ENCODE measurements around the gene NABP1. TPM values are rescaled to one million over a fixed set of nuclear protein-coding genes. Genes with fewer than 3 reads are reported as not detected.
"Not testable (repeated sequence)": the region's sequence is repeated elsewhere in the genome, so short reads cannot be mapped to it uniquely, and the experiment has no call there.

NABP1 gene
- total and polyA plus RNA-seq, 2 donors = 26.9 to 68.4 TPM

DNA sequence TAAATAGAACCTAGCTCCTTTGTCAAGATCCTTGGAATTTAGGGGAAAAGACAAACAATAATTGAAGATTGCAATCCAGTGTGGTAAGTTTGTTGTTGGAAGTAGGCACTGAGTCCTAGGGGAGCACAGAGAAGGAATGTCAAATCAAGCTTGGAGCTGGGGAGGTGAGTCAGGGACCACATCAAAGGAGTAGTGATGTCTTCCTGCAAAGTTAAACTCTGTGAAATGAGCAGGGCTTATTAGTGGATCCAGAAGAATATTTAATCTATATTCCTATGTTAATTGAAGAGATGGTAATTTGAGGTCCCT is 41.7 kb upstream of the NABP1 start:
- Histone ChIP-seq H3K36me3 (ENCODE audit: control insufficient read depth in 2 of 2, insufficient read depth in 2 of 2, low read length in 1 of 2) (no peaks in the 10 kb centered on the region), H3K4me1 (ENCODE audit: control insufficient read depth in 2 of 2, insufficient read depth in 2 of 2, low read length in 2 of 2) (peaks cover 0 to 20% of the 10 kb centered on the region in 2 donors), H3K9me3 (ENCODE audit: control insufficient read depth in 2 of 2, insufficient read depth in 1 of 2, low read length in 1 of 2) (no peaks in the 10 kb centered on the region), H3K27ac (ENCODE audit: low read depth in 1 of 2, low read length in 1 of 2) (no peak overlapping the region), H3K4me3 (ENCODE audit: low read length in 2 of 2) (no peak overlapping the region), H3K27me3 (ENCODE audit: control insufficient read depth in 2 of 2, insufficient read depth in 1 of 2, low read length in 1 of 2) (no peaks in the 10 kb centered on the region)
- no peak for DNase-seq (ENCODE audit: low read depth in 6 of 9, low spot score in 9 of 9)

DNA sequence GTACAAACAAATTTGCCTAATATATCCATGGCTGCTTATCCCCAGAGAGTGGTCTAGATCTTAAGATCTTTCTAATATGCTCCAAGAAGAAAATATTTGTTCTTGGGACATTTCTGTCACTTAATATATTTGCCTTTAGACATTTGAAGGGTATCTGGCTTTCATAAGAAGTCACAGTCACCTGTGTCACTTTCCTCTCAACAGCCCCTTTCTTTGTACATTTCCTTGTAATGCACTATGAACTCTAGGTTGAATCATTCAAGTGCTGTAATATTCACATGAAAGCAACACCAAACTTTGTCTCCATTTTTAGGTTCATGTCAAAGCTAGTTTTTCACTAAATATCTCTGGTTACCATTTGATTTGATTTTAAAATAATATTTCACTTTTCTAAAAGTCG is 41.4 kb upstream of the NABP1 start:
- 96% methylated on average over 1 of the region's 1 CpG for WGBS
- no peak for DNase-seq (ENCODE audit: low read depth in 6 of 9, low spot score in 9 of 9)
- Histone ChIP-seq H3K9me3 (ENCODE audit: control insufficient read depth in 2 of 2, insufficient read depth in 1 of 2, low read length in 1 of 2) (no peaks in the 10 kb centered on the region), H3K36me3 (ENCODE audit: control insufficient read depth in 2 of 2, insufficient read depth in 2 of 2, low read length in 1 of 2) (no peaks in the 10 kb centered on the region), H3K27me3 (ENCODE audit: control insufficient read depth in 2 of 2, insufficient read depth in 1 of 2, low read length in 1 of 2) (no peaks in the 10 kb centered on the region), H3K27ac (ENCODE audit: low read depth in 1 of 2, low read length in 1 of 2) (no peak overlapping the region), H3K4me1 (ENCODE audit: control insufficient read depth in 2 of 2, insufficient read depth in 2 of 2, low read length in 2 of 2) (peaks cover 0 to 20% of the 10 kb centered on the region in 2 donors), H3K4me3 (ENCODE audit: low read length in 2 of 2) (no peak overlapping the region)

DNA sequence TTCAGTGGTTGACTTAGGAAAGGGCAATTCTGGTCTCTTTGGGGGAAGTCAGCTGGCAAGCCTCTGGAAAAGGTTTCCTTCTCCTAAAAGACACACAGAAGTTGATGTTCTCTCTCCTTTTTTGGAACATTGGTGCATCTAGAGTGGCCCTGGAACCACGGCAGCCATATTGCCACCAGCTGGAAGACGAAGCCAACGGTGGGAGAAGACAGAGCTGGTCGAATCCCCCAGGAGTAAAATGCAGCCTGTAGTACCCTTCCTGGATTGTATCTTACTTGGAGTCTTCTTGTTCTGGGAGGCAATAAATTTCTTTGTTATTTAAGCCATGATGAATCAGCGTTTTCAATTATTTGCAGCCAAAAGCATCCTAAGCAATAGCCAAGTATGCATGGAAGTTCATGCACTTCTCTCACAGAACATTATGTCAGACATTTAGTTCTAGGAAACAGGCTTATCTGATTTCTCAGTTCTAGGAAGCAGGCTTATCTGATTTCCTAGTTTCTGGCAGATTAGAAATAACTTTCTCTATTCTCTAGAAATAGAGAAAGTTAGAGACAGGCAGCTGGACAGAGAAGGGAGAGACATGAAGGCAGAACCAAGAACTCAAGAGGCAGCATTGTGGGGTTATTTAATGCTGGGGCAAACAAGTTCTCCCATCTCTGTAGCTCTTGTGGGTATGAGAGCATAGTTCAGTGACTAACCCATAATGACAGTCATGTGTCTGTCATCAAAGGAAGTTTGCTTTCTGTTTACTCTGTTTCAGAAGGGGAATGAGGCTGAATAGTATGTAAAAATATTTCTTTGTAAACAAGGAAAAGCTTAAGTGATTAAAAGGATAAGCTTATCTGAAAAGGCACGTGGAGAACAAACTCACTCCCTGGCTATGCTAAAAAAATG is 40.5 kb upstream of the NABP1 start:
- peak in 8 of 9 donors; percentile 25 to 74 (median 47) for DNase-seq (ENCODE audit: low read depth in 6 of 9, low spot score in 9 of 9)
- H3K36me3 ChIP-seq (ENCODE audit: control insufficient read depth in 2 of 2, insufficient read depth in 2 of 2, low read length in 1 of 2) = no peaks in the 10 kb centered on the region
- H3K4me1 ChIP-seq (ENCODE audit: control insufficient read depth in 2 of 2, insufficient read depth in 2 of 2, low read length in 2 of 2) = peaks cover 0 to 20% of the 10 kb centered on the region in 2 donors
- 80% methylated on average over 6 of the region's 6 CpGs for WGBS
- H3K9me3 ChIP-seq (ENCODE audit: control insufficient read depth in 2 of 2, insufficient read depth in 1 of 2, low read length in 1 of 2) = no peaks in the 10 kb centered on the region
- H3K4me3 ChIP-seq (ENCODE audit: low read length in 2 of 2) = no peak overlapping the region
- H3K27me3 ChIP-seq (ENCODE audit: control insufficient read depth in 2 of 2, insufficient read depth in 1 of 2, low read length in 1 of 2) = no peaks in the 10 kb centered on the region
- peak overlapping the region in 1 of 2 donors; percentile 75 for H3K27ac ChIP-seq (ENCODE audit: low read depth in 1 of 2, low read length in 1 of 2)

DNA sequence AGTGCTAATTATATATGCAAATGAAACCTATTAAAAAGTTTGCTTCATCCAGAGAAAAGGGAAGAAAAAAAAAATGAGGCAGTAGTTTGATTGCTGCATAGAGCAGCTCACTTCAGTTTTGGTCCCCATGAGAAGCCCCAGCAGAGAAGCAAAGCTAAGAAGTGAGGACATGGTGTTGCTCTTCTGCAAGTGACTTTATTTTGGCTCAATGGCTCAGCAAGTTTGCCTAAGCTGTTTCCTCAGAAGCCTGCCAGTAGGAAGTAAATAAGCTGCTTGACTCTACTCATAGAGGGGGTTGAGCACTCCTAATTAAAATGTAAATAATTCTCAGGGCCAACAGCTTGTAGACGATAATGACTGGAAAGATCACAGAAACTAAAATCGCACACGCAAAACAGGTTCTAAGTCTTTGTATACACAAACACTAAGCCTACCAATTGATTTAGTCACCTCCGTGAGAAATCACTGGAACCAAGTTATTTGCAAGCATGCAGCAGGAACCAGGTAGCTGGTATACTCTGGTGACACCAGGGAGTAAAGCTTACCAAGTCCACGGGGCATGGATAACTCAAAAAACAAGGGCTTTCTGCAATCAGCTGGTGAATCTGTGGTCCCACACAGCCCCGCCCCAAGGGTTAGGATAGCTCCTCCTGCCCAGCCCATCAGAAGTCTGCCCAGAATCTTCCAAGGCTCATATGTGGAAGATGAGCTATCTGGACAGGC is 39.7 kb upstream of the NABP1 start:
- WGBS = 92% methylated on average over 6 of the region's 6 CpGs
- H3K4me1 ChIP-seq (ENCODE audit: control insufficient read depth in 2 of 2, insufficient read depth in 2 of 2, low read length in 2 of 2) = peaks cover 0 to 20% of the 10 kb centered on the region in 2 donors
- peak overlapping the region in 1 of 2 donors; percentile 75 for H3K27ac ChIP-seq (ENCODE audit: low read depth in 1 of 2, low read length in 1 of 2)
- H3K4me3 ChIP-seq (ENCODE audit: low read length in 2 of 2) = no peak overlapping the region
- peak in 1 of 9 donors; percentile 54 for DNase-seq (ENCODE audit: low read depth in 6 of 9, low spot score in 9 of 9)
- H3K27me3 ChIP-seq (ENCODE audit: control insufficient read depth in 2 of 2, insufficient read depth in 1 of 2, low read length in 1 of 2) = no peaks in the 10 kb centered on the region
- no peaks in the 10 kb centered on the region for H3K9me3 ChIP-seq (ENCODE audit: control insufficient read depth in 2 of 2, insufficient read depth in 1 of 2, low read length in 1 of 2)
- no peaks in the 10 kb centered on the region for H3K36me3 ChIP-seq (ENCODE audit: control insufficient read depth in 2 of 2, insufficient read depth in 2 of 2, low read length in 1 of 2)

DNA sequence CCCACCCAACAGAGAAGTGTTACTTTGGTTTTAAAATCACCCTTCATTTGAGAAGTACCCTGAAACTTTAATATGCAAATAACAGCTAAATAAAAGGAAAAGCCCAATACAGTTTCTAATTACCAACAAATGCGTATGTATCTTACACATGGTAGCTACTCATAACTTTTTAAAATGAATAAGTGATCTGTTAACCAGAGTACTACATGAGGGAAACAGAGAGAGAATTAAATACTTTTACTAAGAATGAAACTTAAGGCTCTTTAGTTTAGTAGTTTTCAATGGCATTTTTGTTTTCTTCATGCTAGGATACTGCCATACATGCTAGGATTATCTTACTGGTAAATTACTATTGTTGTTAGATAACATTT is 39.1 kb upstream of the NABP1 start:
- H3K4me1 ChIP-seq (ENCODE audit: control insufficient read depth in 2 of 2, insufficient read depth in 2 of 2, low read length in 2 of 2) = peaks cover 0 to 20% of the 10 kb centered on the region in 2 donors
- H3K27me3 ChIP-seq (ENCODE audit: control insufficient read depth in 2 of 2, insufficient read depth in 1 of 2, low read length in 1 of 2) = no peaks in the 10 kb centered on the region
- H3K36me3 ChIP-seq (ENCODE audit: control insufficient read depth in 2 of 2, insufficient read depth in 2 of 2, low read length in 1 of 2) = no peaks in the 10 kb centered on the region
- WGBS = 98% methylated on average over 1 of the region's 1 CpG
- H3K27ac ChIP-seq (ENCODE audit: low read depth in 1 of 2, low read length in 1 of 2) = no peak overlapping the region
- no peaks in the 10 kb centered on the region for H3K9me3 ChIP-seq (ENCODE audit: control insufficient read depth in 2 of 2, insufficient read depth in 1 of 2, low read length in 1 of 2)
- DNase-seq (ENCODE audit: low read depth in 6 of 9, low spot score in 9 of 9) = no peak
- H3K4me3 ChIP-seq (ENCODE audit: low read length in 2 of 2) = no peak overlapping the region

DNA sequence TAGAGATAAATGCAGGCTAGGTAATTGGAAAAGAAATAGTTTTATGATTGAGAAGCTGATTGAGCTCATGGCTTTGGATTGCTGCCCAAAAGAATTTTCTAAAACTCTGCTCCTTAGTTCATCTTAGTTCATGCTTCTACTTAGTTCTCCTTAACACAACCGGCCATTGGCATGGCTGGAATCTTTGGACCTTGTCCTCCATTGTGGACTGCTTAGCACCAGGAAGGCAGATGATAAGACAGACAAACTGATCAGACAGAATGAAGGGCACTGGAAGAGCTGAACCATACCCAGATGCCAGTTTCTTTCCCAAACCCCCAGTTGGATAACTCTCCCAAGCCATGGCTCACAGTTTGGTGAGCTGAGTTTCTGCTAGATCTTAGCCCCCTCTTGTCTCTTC is 36.3 kb upstream of the NABP1 start:
- no peak overlapping the region for H3K4me3 ChIP-seq (ENCODE audit: low read length in 2 of 2)
- 100% methylated on average over 1 of the region's 1 CpG for WGBS
- H3K9me3 ChIP-seq (ENCODE audit: control insufficient read depth in 2 of 2, insufficient read depth in 1 of 2, low read length in 1 of 2) = no peaks in the 10 kb centered on the region
- no peaks in the 10 kb centered on the region for H3K36me3 ChIP-seq (ENCODE audit: control insufficient read depth in 2 of 2, insufficient read depth in 2 of 2, low read length in 1 of 2)
- DNase-seq (ENCODE audit: low read depth in 6 of 9, low spot score in 9 of 9) = no peak
- no peak overlapping the region for H3K27ac ChIP-seq (ENCODE audit: low read depth in 1 of 2, low read length in 1 of 2)
- H3K27me3 ChIP-seq (ENCODE audit: control insufficient read depth in 2 of 2, insufficient read depth in 1 of 2, low read length in 1 of 2) = no peaks in the 10 kb centered on the region
- peaks cover 0 to 20% of the 10 kb centered on the region in 2 donors for H3K4me1 ChIP-seq (ENCODE audit: control insufficient read depth in 2 of 2, insufficient read depth in 2 of 2, low read length in 2 of 2)

DNA sequence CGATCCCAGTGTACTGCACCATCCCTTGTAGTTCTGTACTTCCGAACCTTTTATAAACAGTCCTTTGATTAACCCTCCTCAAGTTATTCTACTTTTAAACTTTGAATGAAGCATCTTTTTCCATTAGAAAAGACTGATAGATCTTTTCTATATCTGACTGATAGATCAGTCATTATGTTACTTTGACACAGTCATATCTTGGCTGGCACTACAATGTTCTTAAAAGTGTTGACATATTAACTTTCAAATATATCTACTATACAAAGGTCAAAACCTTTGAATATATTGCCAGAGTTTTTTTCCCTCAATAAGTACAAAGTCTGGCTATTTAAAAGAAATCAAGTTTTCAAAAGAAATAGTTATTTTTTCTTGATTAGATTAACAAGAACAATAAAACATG is 35.4 kb upstream of the NABP1 start:
- 98% methylated on average over 2 of the region's 2 CpGs for WGBS
- H3K36me3 ChIP-seq (ENCODE audit: control insufficient read depth in 2 of 2, insufficient read depth in 2 of 2, low read length in 1 of 2) = no peaks in the 10 kb centered on the region
- H3K27ac ChIP-seq (ENCODE audit: low read depth in 1 of 2, low read length in 1 of 2) = no peak overlapping the region
- no peaks in the 10 kb centered on the region for H3K9me3 ChIP-seq (ENCODE audit: control insufficient read depth in 2 of 2, insufficient read depth in 1 of 2, low read length in 1 of 2)
- H3K4me3 ChIP-seq (ENCODE audit: low read length in 2 of 2) = no peak overlapping the region
- DNase-seq (ENCODE audit: low read depth in 6 of 9, low spot score in 9 of 9) = no peak
- H3K4me1 ChIP-seq (ENCODE audit: control insufficient read depth in 2 of 2, insufficient read depth in 2 of 2, low read length in 2 of 2) = peaks cover 0 to 13% of the 10 kb centered on the region in 2 donors
- no peaks in the 10 kb centered on the region for H3K27me3 ChIP-seq (ENCODE audit: control insufficient read depth in 2 of 2, insufficient read depth in 1 of 2, low read length in 1 of 2)

DNA sequence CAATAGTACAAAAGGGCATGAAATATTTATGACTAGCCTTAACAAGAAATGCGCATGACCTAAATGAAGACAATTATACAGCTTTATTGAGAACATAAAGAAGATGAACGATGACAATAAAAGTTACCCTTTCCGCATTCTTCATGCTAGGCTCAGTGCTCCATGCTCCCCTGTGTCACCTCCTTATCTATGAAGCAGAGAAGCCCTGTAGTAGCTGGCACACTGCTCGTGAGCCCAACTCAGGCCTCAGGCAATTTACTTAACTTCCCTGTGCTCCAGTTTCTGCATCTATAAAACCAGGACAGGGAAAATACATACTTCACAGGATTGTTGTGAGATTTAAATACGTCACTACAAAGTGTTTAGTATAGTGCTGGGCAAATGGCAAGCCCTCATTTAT is 34.5 kb upstream of the NABP1 start:
- peaks cover 0 to 5% of the 10 kb centered on the region in 2 donors for H3K4me1 ChIP-seq (ENCODE audit: control insufficient read depth in 2 of 2, insufficient read depth in 2 of 2, low read length in 2 of 2)
- H3K36me3 ChIP-seq (ENCODE audit: control insufficient read depth in 2 of 2, insufficient read depth in 2 of 2, low read length in 1 of 2) = no peaks in the 10 kb centered on the region
- no peaks in the 10 kb centered on the region for H3K9me3 ChIP-seq (ENCODE audit: control insufficient read depth in 2 of 2, insufficient read depth in 1 of 2, low read length in 1 of 2)
- no peak for DNase-seq (ENCODE audit: low read depth in 6 of 9, low spot score in 9 of 9)
- no peak overlapping the region for H3K4me3 ChIP-seq (ENCODE audit: low read length in 2 of 2)
- 98% methylated on average over 5 of the region's 5 CpGs for WGBS
- H3K27me3 ChIP-seq (ENCODE audit: control insufficient read depth in 2 of 2, insufficient read depth in 1 of 2, low read length in 1 of 2) = no peaks in the 10 kb centered on the region
- H3K27ac ChIP-seq (ENCODE audit: low read depth in 1 of 2, low read length in 1 of 2) = no peak overlapping the region

DNA sequence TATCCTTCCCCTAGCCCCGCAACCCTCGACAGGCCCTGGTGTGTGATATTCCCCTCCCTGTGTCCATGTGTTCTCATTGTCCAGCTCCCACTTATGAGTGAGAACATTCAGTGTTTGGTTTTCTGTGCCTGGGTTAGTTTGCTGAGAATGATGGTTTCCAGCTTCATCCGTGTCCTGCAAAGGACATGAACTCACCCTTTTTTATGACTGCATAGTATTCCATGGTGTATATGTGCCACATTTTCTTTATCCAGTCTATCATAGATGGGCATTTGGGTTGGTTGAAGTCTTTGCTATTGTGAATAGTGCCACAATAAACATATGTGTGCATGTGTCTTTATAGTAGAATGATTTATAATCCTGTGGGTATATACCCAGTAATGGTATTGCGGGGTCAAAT is 33.3 kb upstream of the NABP1 start:
- not testable (repeated sequence) for H3K27ac ChIP-seq (ENCODE audit: low read depth in 1 of 2, low read length in 1 of 2); H3K4me3 ChIP-seq (ENCODE audit: low read length in 2 of 2); H3K4me1 ChIP-seq (ENCODE audit: control insufficient read depth in 2 of 2, insufficient read depth in 2 of 2, low read length in 2 of 2); DNase-seq (ENCODE audit: low read depth in 6 of 9, low spot score in 9 of 9); H3K36me3 ChIP-seq (ENCODE audit: control insufficient read depth in 2 of 2, insufficient read depth in 2 of 2, low read length in 1 of 2); H3K9me3 ChIP-seq (ENCODE audit: control insufficient read depth in 2 of 2, insufficient read depth in 1 of 2, low read length in 1 of 2); H3K27me3 ChIP-seq (ENCODE audit: control insufficient read depth in 2 of 2, insufficient read depth in 1 of 2, low read length in 1 of 2)
- WGBS = 74% methylated on average over 4 of the region's 4 CpGs

Measured in thymus (tissue), 11 donors.